GM21526 (cell line): Measurements from ENCODE around the gene CHAT.

Source experiments
- ATAC-seq: cut with Tn5 transposase; IDR thresholded peaks from one replicate; pipeline ENCODE4 v1.9.1; 2021; ENCODE audit warnings: moderate library complexity; ENCODE audit not compliant: unreplicated experiment, low FRiP score

Gene CHAT

DNA sequence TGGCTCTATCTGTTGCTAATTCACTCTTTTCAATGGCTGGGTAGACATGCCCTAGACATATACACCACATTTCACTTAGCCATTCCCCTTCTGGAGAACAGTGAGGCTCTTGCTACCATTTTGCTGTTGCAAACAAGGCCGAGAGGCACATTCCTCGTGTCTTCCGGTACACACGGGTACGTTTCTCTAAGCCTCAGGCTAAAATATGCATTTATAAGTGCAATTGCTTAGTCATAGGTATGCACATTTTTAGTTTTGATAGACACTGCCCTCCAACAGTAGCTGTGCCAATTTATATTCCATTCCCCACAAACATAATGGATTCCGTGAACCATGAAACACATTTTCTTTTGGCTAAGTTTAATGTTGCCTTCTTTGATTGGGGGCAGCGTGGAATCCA lies 13.2 kb downstream of the CHAT start:
- no peak for ATAC-seq

- no peak for ATAC-seq
Measured at GRCh38 chr10:49627644-49628247, 13.9 kb downstream of the CHAT start.

GRCh38 chr10:49628599-49628998 lies 14.8 kb downstream of the CHAT start:
- ATAC-seq: no peak

GRCh38 chr10:49629431-49629881 lies 15.6 kb downstream of the CHAT start:
- ATAC-seq: no peak

GRCh38 chr10:49631975-49632374 lies 18.1 kb downstream of the CHAT start:
- ATAC-seq: no peak

DNA sequence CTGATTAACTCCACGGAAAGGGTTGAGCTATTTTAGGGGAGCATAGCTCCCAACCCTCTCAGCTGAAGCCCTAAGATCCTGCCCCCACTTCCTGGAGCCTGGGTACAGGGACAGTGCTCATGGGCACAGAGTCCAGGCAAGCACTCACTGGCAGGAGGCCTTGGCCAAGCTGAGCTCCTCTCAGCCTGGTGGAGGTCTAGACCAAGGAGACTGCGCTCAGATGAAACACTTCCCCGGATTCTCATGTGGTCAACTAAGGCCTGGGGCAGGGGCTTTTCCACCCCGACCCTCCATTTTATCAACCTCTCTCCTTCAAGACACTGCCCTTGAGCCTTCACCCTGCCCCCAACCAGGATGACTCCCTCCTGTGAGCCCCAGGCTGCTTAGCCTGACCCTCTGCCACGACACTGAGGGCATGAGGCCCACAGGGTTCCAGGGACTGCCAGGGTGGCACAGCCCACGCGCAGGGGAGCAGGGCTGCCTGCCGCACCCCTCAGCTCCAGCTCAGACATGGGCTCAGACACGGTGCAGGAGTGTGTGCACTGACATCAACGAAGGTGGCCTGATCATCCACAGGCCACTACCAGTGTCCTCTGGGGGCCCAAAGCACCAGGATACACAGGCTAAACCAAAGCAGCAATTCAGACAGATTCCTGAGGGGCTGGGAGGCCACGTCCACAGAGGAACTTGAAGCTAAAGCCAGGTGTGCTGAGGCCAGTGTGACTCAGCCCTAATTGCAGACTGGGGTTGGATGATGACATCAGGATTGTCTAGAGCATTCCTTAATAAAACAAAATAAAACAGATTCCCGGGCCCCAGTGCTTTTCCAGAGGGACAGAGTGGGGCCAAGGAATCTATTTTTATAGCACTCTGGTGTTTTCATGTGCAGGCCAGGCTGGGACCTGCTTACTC lies 18.8 kb downstream of the CHAT start:
- no peak for ATAC-seq

- ATAC-seq: no peak
Measured at GRCh38 chr10:49633327-49634068, 19.7 kb downstream of the CHAT start.

- ATAC-seq: no peak
Measured at GRCh38 chr10:49634069-49634660, 20.3 kb downstream of the CHAT start.

- ATAC-seq: no peak
Measured at GRCh38 chr10:49642311-49642710, 28.5 kb downstream of the CHAT start.

DNA sequence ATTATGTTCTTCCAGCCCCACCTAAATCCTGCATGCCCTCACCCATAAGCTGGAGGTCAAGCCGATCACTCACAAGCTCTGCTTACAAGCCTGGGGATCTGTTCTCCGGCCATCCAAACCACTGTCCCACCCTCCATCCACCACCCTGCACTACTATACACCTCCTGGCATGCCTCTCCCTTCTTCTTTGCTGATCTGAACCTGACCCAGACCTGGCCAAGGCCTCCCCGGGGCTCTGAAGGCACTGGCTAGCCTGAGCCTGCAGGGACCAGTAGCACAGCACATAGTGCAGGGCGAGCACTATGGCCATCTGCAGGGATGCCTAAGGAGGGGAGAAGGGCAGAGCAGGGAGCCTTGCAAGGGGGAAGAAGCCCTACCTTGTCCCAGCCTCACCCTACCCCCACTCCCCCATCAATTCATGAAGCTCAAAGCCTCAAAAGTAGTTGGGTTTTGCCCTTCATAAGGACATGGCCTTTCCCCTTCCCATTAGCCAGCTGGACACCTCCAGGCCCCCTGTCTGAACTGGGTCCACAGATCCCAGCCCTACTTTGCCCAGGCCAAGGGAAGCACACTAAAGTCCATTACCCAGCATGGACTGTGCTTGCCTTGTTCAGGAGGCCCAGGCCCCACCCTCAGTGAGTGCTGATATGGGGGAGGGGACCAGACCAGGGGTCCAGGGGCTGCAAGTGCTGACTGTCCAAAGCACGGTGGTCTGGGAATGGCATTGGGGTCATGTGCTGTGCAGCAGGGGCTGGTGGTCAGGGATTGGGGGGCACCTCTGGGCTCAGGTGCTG lies 29.6 kb downstream of the CHAT start:
- ATAC-seq: no peak

- ATAC-seq: no peak
Measured at GRCh38 chr10:49644035-49644646, 30.3 kb downstream of the CHAT start.

DNA sequence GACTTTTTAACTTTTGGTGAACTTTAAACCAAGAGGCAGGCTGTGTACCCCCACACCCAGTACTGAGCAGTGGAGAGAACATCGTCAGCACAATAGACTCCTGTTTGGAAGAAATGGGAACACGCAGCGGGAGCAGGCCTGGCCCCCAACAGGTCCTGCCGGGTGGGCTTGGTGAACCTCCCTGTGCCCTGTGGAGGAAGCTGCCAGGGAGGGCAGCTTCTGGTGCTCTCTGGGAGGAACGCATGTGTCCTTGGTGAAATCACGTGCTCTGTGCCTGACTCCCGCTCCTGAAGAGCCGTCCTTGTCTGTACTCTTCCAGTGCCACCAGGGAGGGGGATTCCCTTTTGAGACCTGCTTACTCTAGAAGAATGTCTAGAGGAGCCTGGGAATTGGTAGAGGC lies 31.6 kb downstream of the CHAT start:
- no peak for ATAC-seq

GRCh38 chr10:49645871-49646870 lies 32.3 kb downstream of the CHAT start:
- no peak for ATAC-seq

DNA sequence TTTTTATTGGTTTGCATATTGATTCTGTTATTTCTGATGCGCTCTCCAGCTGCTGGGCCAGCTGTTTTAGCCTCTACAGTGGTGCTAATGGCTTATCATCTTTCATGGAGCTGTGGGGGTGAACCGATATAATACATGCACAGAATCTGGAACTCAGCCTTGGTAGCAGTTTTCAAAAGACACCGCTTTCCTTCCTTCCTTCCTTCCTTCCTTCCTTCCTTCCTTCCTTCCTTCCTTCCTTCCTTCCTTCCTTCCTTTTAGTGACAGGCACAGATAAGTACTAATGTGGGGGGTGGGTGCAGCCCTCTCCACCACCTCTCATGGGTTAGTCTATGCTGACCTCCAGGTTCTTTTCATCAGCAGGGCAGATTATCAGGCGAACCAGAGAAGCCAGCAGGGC lies 33.7 kb downstream of the CHAT start:
- no peak for ATAC-seq

- no peak for ATAC-seq
Measured at GRCh38 chr10:49647985-49648795, 34.4 kb downstream of the CHAT start.

GRCh38 chr10:49649294-49649693 lies 35.5 kb downstream of the CHAT start:
- no peak for ATAC-seq

DNA sequence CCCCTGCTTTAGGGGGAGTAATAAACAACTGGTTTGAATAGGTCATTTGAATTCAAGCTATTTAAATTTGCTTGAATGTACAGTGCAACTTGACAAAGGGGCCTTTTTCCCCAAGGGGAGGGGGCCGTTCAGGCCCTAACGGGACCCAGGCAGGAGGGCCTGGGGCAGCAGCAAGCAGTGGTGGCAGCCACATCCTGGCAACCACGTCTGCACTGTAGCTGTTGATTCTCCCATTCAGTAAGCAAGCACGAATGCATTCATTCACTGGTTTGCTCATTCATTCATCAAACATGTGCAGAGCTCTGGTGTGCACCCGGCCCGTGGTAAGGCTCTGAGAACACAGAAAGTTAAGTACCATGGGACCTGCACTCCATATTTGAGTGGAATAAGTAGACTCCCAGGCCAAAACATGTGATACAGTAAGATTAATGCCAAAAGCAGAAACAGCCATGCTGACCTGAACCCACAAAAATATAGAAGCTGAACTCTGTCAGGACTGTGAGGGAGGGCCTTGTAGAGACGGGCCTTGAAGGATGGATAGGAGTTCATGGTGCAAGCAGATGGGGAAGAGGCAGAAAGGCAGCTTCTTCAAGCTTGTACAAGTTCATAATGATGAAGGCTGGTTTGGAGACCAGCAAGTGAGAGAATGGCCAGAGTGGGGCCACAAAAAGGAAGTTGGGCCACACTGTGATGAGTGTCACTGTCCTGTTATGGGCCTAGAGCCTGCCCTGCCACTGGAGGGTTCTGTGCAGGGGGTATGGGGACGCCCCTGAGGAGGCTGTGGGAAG lies 36.3 kb downstream of the CHAT start:
- ATAC-seq: no peak
